Loucy (cell line): Measurements from ENCODE around the gene SH3RF2.

Experiments
- H2AFZ ChIP-seq: fragments of 200-600 bp; sonication (generic); 2 replicates; pipeline ENCODE4 v1.6.0; 2016; ENCODE audit warnings: antibody characterized with exemption, mild to moderate bottlenecking, low read length, moderate library complexity
- H3F3A ChIP-seq: fragments of 200-600 bp; 2 replicates; pipeline ENCODE4 v1.6.0; 2016; ENCODE audit warnings: antibody characterized with exemption, low read depth, mild to moderate bottlenecking
- H3K27me3 ChIP-seq: fragments of 200-600 bp; sonication (generic); 2 replicates; pipeline ENCODE4 v1.6.1; 2014; ENCODE audit warnings: low read length, mild to moderate bottlenecking; ENCODE audit not compliant: insufficient read depth, poor library complexity, severe bottlenecking
- H3K36me3 ChIP-seq: fragments of 200-600 bp; sonication (generic); 2 replicates; pipeline ENCODE4 v1.6.1; 2016; ENCODE audit warnings: low read length; ENCODE audit not compliant: insufficient read depth
- H3K4me1 ChIP-seq: fragments of 200-600 bp; sonication (generic); 2 replicates; pipeline ENCODE4 v1.5.1; 2014; ENCODE audit warnings: low read length, mild to moderate bottlenecking; ENCODE audit not compliant: insufficient read depth, poor library complexity, severe bottlenecking
- H3K4me2 ChIP-seq: fragments of 200-600 bp; sonication (generic); 2 replicates; pipeline ENCODE4 v1.6.0; 2014; ENCODE audit warnings: antibody characterized with exemption, low read length, low read depth, mild to moderate bottlenecking; ENCODE audit not compliant: poor library complexity, severe bottlenecking
- H3K4me3 ChIP-seq: fragments of 200-600 bp; sonication (generic); 2 replicates; pipeline ENCODE4 v1.5.1; 2014; ENCODE audit warnings: low read length, mild to moderate bottlenecking, mixed read lengths; ENCODE audit not compliant: poor library complexity, severe bottlenecking
- H3K79me2 ChIP-seq: fragments of 200-600 bp; sonication (generic); 2 replicates; pipeline ENCODE4 v1.6.1; 2014; ENCODE audit warnings: low read length; ENCODE audit not compliant: insufficient read depth
- H3K9ac ChIP-seq: fragments of 200-600 bp; sonication (generic); 2 replicates; pipeline ENCODE4 v1.6.0; 2014; ENCODE audit warnings: mild to moderate bottlenecking, low read depth, low read length, moderate library complexity; ENCODE audit not compliant: poor library complexity, severe bottlenecking
- H3K9me2 ChIP-seq: fragments of 200-600 bp; sonication (generic); replicated peaks from 2 replicates; pipeline ENCODE4 v1.6.1; 2016; ENCODE audit warnings: low read depth, low read length, mixed read lengths
- H3K9me3 ChIP-seq: fragments of 200-600 bp; sonication (generic); 2 replicates; pipeline ENCODE4 v1.6.1; 2014; ENCODE audit warnings: mild to moderate bottlenecking, antibody characterized with exemption, low read length, low read depth; ENCODE audit not compliant: insufficient read depth
- H4K20me1 ChIP-seq: fragments of 200-600 bp; sonication (generic); 2 replicates; pipeline ENCODE4 v1.6.0; 2014; ENCODE audit warnings: antibody characterized with exemption, low read length, mild to moderate bottlenecking; ENCODE audit not compliant: insufficient read depth, poor library complexity, severe bottlenecking
- CTCF ChIP-seq: fragments of 200-600 bp; sonication (generic); conservative IDR thresholded peaks from 2 replicates; pipeline ENCODE4 v1.5.1; 2014; ENCODE audit warnings: mild to moderate bottlenecking, antibody characterized with exemption, low read length
- EZH2phosphoT487 ChIP-seq: fragments of 200-600 bp; IDR thresholded peaks from 2 replicates; pipeline ENCODE4 v1.6.1; 2018; ENCODE audit warnings: antibody characterized with exemption, mild to moderate bottlenecking, moderate library complexity, borderline replicate concordance

Gene SH3RF2

GRCh38 chr5:145925353-145925752 lies 11.0 kb upstream of the SH3RF2 start:
- Histone ChIP-seq H3K27me3 (no peaks in the 10 kb centered on the region), H3K4me2 (no peak overlapping the region), H3K9ac (no peak overlapping the region), H3K79me2 (no peaks in the 10 kb centered on the region), H3K4me1 (peaks cover 7% of the 10 kb centered on the region), H4K20me1 (no peaks in the 10 kb centered on the region), H3K4me3 (no peak overlapping the region), H3F3A (no peaks in the 10 kb centered on the region), H2AFZ (no peak overlapping the region), H3K9me2 (no peaks in the 10 kb centered on the region), H3K9me3 (no peaks in the 10 kb centered on the region), H3K36me3 (no peaks in the 10 kb centered on the region)
- TF ChIP-seq EZH2phosphoT487 (no peak), CTCF (no peak)

- Histone ChIP-seq H3K27me3 (no peaks in the 10 kb centered on the region), H3K9ac (no peak overlapping the region), H2AFZ (no peak overlapping the region), H3K79me2 (no peaks in the 10 kb centered on the region), H3K9me3 (no peaks in the 10 kb centered on the region), H3K9me2 (no peaks in the 10 kb centered on the region), H4K20me1 (no peaks in the 10 kb centered on the region), H3K36me3 (no peaks in the 10 kb centered on the region), H3F3A (no peaks in the 10 kb centered on the region), H3K4me2 (no peak overlapping the region), H3K4me1 (peaks cover 7% of the 10 kb centered on the region), H3K4me3 (no peak overlapping the region)
- TF ChIP-seq EZH2phosphoT487 (no peak), CTCF (no peak)
Measured at GRCh38 chr5:145925803-145926202, 10.6 kb upstream of the SH3RF2 start.

DNA sequence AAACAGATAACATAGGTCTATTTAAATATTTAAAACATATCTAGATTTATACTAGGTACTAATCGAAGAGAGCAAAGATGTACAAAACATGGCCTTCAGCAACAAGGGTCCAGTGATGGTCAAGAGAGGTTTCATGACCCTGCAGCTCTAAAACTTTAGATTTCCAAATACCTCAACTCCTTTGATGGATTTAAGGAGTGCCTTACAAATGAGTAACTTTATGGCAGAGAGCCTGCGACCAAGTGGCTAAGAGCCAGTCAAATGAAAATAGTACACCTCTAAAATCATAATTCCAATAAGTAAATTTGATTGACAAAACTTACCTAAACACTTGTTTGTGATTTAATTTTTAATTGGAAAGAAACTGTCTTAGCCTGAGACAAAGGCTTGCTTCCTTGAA lies 4.7 kb upstream of the SH3RF2 start:
- Histone ChIP-seq H3K79me2 (no peaks in the 10 kb centered on the region), H4K20me1 (no peaks in the 10 kb centered on the region), H3K9ac (no peak overlapping the region), H3K9me3 (no peaks in the 10 kb centered on the region), H3K27me3 (no peaks in the 10 kb centered on the region), H2AFZ (no peak overlapping the region), H3K4me2 (no peak overlapping the region), H3F3A (no peaks in the 10 kb centered on the region), H3K9me2 (no peaks in the 10 kb centered on the region), H3K4me3 (no peak overlapping the region), H3K36me3 (no peaks in the 10 kb centered on the region), H3K4me1 (peaks cover 22% of the 10 kb centered on the region)
- TF ChIP-seq EZH2phosphoT487, result no peak
- TF ChIP-seq CTCF, result no peak
